ENCODE measurements around the gene MISP.

- TF ChIP-seq EZH2 (IDR thresholded peaks at IDR 0.05; ENCODE audit: borderline replicate concordance, insufficient read depth, low read depth, low read length, poor library complexity, severe bottlenecking) (no peak), CTCF (IDR thresholded peaks at IDR 0.05) (no peak)
Measured at GRCh38 chr19:797528-798414, 46.9 kb downstream of the MISP start.
